Thyroid gland (tissue), 4 donors: ENCODE results near the gene PET100. TPM values are rescaled to one million over a fixed set of nuclear protein-coding genes. Genes with fewer than 3 reads are reported as not detected.

Experiments used
- DNase-seq, 2 donors: peaks; one replicate each; pipeline ENCODE4 v3.0.0-alpha.2; 2019
- H3K27ac ChIP-seq, 3 donors: fragments of 200-600 bp; sonication (generic); 1 replicate in 2 of 3; 2 replicates in 1 of 3; pipeline ENCODE4 v1.5.1; 2016 to 2019; ENCODE audit warnings: mild to moderate bottlenecking in 1 of 3, moderate library complexity in 1 of 3
- H3K27me3 ChIP-seq: fragments of 200-600 bp; sonication (generic); one replicate; pipeline ENCODE4 v1.5.1; 2019
- H3K36me3 ChIP-seq, 2 donors: fragments of 200-600 bp; sonication (generic); one replicate each; pipeline ENCODE4 v1.5.1; 2016 to 2019
- H3K4me1 ChIP-seq, 2 donors: fragments of 200-600 bp; sonication (generic); one replicate each; pipeline ENCODE4 v1.5.1; 2017 to 2019
- H3K4me3 ChIP-seq, 3 donors: fragments of 200-600 bp; sonication (generic); replicated peaks in 1 of 3; 1 replicate in 2 of 3; 2 replicates in 1 of 3; pipeline ENCODE4 v1.5.1; 2016; ENCODE audit warnings: mild to moderate bottlenecking in 1 of 3
- H3K9me3 ChIP-seq: fragments of 200-600 bp; sonication (generic); one replicate; pipeline ENCODE4 v1.5.1; 2017
- POLR2A ChIP-seq, 2 donors: fragments of 450-650 bp; IDR thresholded peaks; one replicate each; pipeline ENCODE4 v1.6.1; 2017; ENCODE audit warnings: antibody characterized with exemption in 2 of 2, mild to moderate bottlenecking in 2 of 2, moderate library complexity in 1 of 2
- WGBS, 2 donors: methylation state at CpG; one replicate each; pipeline ENCODE4 v1.1.5; 2017; 5-methylcytosine and 5-hydroxymethylcytosine counted together
- intact Hi-C: fragments of 100-400 bp; cut with DNase I; formaldehyde crosslinking; loops from one replicate; pipeline ENCODE4 v1.15.1; 2023
- total RNA-seq, 4 donors: library from RNA; depleted of rRNA; stranded (reverse); fragments of >200 nt; gene quantifications; one replicate each; pipeline ENCODE4 v1.2.3, GENCODE V29; 2016
- TF ChIP-seq, protein P1 (sequence below), 6 experiments: fragments of 200-600 bp in 3 of 6; fragments of 450-650 bp in 3 of 6; sonication (generic) in 3 of 6; IDR thresholded peaks; one replicate each; pipeline ENCODE4 v1.5.1; 2016 to 2019; ENCODE audit warnings: antibody characterized with exemption in 6 of 6, mild to moderate bottlenecking in 2 of 6, inconsistent platforms in 1 of 6, moderate library complexity in 1 of 6

The PET100 gene
- total RNA-seq, 4 donors from 2014 or later: 6.0 to 45.5 (median 13.9) TPM

DNA sequence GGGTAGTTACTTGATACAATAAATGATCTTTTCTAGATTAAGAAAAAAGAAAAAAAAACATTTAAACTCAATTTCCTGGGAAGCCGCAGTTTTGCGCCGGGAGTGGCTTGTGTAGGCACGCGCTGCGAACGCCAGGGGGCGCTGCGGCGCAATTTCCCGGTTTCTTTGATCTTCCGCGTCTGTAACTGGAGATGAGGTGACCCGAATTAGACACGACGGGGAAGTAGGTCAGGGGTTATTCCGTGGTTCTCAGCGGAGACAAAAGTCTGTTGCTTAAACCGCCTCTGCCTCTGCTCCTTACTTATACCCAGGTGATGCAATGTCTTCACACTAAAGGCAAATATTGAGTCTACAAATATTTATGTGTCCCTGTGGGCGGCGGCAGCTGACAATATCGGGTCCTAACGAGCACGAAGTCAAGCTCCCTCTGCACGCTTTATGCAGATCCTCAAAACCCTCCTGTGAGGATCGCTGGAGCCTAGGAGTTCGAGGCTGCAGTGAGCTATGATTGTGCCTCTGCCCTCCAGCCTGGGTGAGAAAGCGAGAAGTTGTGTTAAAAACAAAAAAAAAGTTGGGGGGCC lies 22.6 kb downstream of the PET100 start:
- H3K27ac ChIP-seq: no peak overlapping the region

DNA sequence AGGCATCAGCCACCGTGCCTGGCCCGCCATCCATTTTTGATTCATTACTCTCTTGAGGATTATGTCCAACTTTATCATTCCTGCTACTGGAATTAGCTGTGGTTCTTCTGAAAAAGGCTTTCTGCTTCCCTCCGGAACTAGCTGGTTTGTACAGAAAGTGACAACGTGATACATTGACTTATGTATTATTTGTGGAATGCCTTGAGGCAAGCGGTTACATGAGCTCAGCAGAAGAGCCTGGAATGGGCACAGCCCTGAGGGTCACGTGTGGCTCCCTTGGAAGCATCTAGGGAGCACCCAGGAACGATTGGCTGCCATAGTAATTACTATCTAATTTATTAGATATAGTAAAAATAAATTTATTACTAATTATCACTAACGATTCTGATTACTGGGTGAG lies 24.8 kb downstream of the PET100 start:
- no peak for DNase-seq
- Histone ChIP-seq H3K27ac (no peak overlapping the region), H3K4me3 (no peak overlapping the region), H3K27me3 (no peaks in the 10 kb centered on the region), H3K4me1 (peaks cover 0 to 4% of the 10 kb centered on the region in 2 donors), H3K36me3 (no peaks in the 10 kb centered on the region), H3K9me3 (no peaks in the 10 kb centered on the region)
- 68 to 75% methylated on average over 8 of the region's 8 CpGs for WGBS, 2 donors
- TF ChIP-seq POLR2A (IDR thresholded peaks at IDR 0.05): no peak
- intact Hi-C loops: no loop called here

More for the DNA sequence above, 22.6 kb downstream of the PET100 start:
- H3K27me3 ChIP-seq: no peaks in the 10 kb centered on the region
- H3K4me1 ChIP-seq: peaks cover 0 to 4% of the 10 kb centered on the region in 2 donors
- peak; percentile 72 to 78 for DNase-seq
- TF ChIP-seq POLR2A (IDR thresholded peaks at IDR 0.05): no peak
- TF ChIP-seq, protein P1, sequence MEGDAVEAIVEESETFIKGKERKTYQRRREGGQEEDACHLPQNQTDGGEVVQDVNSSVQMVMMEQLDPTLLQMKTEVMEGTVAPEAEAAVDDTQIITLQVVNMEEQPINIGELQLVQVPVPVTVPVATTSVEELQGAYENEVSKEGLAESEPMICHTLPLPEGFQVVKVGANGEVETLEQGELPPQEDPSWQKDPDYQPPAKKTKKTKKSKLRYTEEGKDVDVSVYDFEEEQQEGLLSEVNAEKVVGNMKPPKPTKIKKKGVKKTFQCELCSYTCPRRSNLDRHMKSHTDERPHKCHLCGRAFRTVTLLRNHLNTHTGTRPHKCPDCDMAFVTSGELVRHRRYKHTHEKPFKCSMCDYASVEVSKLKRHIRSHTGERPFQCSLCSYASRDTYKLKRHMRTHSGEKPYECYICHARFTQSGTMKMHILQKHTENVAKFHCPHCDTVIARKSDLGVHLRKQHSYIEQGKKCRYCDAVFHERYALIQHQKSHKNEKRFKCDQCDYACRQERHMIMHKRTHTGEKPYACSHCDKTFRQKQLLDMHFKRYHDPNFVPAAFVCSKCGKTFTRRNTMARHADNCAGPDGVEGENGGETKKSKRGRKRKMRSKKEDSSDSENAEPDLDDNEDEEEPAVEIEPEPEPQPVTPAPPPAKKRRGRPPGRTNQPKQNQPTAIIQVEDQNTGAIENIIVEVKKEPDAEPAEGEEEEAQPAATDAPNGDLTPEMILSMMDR (IDR thresholded peaks at IDR 0.05): peak; percentile 88 to 99 (median 94)
- no peaks in the 10 kb centered on the region for H3K9me3 ChIP-seq
- WGBS, 2 donors: 3 to 5% methylated on average over 28 of the region's 28 CpGs
- intact Hi-C loops: no loop called here
- H3K36me3 ChIP-seq: no peaks in the 10 kb centered on the region
- peak overlapping the region in 1 of 3 donors; percentile 12 for H3K4me3 ChIP-seq

DNA sequence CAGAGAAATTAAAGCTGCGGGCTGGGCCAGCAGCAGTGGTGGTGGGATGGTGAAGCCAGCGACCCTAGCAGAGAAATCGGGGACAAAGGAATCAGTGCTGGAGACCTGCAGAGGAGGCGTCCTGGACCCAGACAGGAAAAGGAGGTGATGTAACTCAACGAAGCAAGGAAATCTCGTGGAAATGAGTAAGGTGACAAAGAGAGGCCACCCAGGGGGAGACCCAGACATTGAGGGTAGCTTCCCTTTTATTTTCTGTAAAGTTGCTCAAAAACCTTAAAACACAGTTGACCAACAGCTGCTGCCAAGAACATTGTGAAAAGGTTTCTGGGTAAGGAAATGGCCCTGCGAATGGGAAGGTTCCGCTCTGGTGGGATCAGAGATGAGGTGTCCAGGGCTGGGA lies 26.0 kb downstream of the PET100 start:
- Histone ChIP-seq H3K4me1 (peaks cover 0 to 4% of the 10 kb centered on the region in 2 donors), H3K27ac (no peak overlapping the region), H3K36me3 (no peaks in the 10 kb centered on the region), H3K27me3 (no peaks in the 10 kb centered on the region), H3K4me3 (no peak overlapping the region), H3K9me3 (no peaks in the 10 kb centered on the region)
- intact Hi-C loops: no loop called here
- no peak for DNase-seq
- 75% methylated on average over 8 of the region's 8 CpGs for WGBS, 2 donors
- TF ChIP-seq, protein P1 (IDR thresholded peaks at IDR 0.05): no peak
- no peak for TF ChIP-seq POLR2A (IDR thresholded peaks at IDR 0.05)

DNA sequence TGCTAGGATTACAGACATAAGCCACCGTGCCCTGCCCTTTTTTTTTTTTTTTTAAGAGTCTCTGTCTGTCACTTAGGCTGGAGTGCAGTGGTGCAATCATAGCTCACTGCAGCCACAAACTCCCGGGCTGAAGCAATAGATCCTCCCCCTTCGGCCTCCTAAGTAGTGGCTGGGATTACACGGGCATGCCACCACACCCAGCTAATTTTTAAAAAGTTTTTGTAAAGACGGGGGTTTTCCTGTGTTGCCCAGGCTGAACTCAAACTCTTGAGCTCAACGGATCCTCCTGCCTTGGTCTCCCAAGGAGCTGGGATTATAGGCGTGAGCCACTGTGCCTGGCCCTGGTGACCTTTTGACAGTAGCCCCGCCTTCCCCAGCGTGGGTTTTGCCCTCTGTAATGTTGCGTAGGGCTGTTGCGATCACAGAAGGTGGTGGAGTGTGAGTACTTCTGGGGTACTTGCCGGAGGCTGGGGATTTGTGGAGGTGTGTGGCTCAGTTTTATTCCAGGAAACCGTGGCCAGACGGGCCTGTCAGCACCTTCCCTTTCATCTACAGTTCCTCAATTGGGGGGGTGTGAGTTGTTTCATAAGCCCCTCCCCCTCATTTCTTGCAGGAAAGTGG lies 27.6 kb downstream of the PET100 start:
- H3K27ac ChIP-seq: no peak overlapping the region
- WGBS, 2 donors: 41 to 42% methylated on average over 14 of the region's 14 CpGs
- H3K4me3 ChIP-seq: no peak overlapping the region
- TF ChIP-seq POLR2A (IDR thresholded peaks at IDR 0.05): no peak
- H3K36me3 ChIP-seq: no peaks in the 10 kb centered on the region
- intact Hi-C loops: no loop called here
- no peaks in the 10 kb centered on the region for H3K9me3 ChIP-seq
- peaks cover 0 to 3% of the 10 kb centered on the region in 2 donors for H3K4me1 ChIP-seq
- H3K27me3 ChIP-seq: no peaks in the 10 kb centered on the region
- no peak for DNase-seq

DNA sequence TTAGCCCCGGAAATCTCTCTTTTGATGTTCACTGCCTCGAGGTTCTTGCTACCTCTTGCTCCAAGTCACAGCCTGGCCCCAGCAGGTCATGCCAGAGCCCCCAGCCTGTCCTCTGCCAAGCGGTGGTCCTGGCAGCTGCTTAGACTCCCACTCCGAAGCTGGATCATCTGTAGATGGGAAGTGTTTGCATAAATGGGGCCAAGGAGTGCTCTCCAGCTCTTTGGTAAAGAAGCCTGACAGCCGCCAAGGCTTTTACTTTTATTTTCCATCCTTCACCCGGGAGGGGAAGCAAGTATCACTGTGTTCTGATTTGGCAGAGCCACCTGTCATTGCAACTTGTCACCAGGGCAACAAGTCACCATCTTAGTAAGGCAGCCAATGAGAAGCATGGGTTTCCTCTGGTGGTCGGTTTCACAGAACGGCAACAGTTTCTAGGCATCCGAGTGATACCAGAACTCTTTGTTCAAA lies 28.7 kb downstream of the PET100 start:
- H3K4me1 ChIP-seq: no peaks in the 10 kb centered on the region
- H3K9me3 ChIP-seq: no peaks in the 10 kb centered on the region
- H3K27me3 ChIP-seq: no peaks in the 10 kb centered on the region
- no peak for DNase-seq
- H3K36me3 ChIP-seq: no peaks in the 10 kb centered on the region
- intact Hi-C loops: no loop called here
- no peak overlapping the region for H3K4me3 ChIP-seq
- no peak for TF ChIP-seq POLR2A (IDR thresholded peaks at IDR 0.05)
- TF ChIP-seq, protein P1 (IDR thresholded peaks at IDR 0.05): no peak
- H3K27ac ChIP-seq: no peak overlapping the region
- 34 to 37% methylated on average over 9 of the region's 9 CpGs for WGBS, 2 donors
